Measurements from ENCODE around the gene ANKMY1.

Gene ANKMY1

GRCh38 chr2:240557808-240558207 lies at the start of gene ANKMY1:
Gene ANKMY1, minus strand, starts transcription at chr2:240557988. Its CDS starts 653 bp downstream, at chr2:240557335.
- peak within 1 kb of the TSS; percentile 11 for H3K4me3 ChIP-seq (ENCODE audit: low read depth, low read length)
- peaks cover 16% of the 10 kb centered on the region for H3K4me1 ChIP-seq
- no peak within 1 kb of the TSS for H3K9ac ChIP-seq
- no peak for TF ChIP-seq CTCF (IDR thresholded peaks at IDR 0.05)
- no peaks in the 10 kb centered on the region for H3K27me3 ChIP-seq (ENCODE audit: control insufficient read depth, insufficient read depth, low read length)
- no peaks in the 10 kb centered on the region for H3K9me3 ChIP-seq (ENCODE audit: control insufficient read depth, low read length)
- H3K36me3 ChIP-seq (ENCODE audit: control insufficient read depth, insufficient read depth, low read length) = no peaks in the 10 kb centered on the region
- H2AFZ ChIP-seq = peak within 1 kb of the TSS; percentile 39
- H3K4me2 ChIP-seq (ENCODE audit: low read length) = peak within 1 kb of the TSS; percentile 63
- H3K79me2 ChIP-seq = peaks cover 35% of the 10 kb centered on the region
- no peak within 1 kb of the TSS for H3K27ac ChIP-seq

GRCh38 chr2:240605867-240606743 lies 48.3 kb upstream of the ANKMY1 start:
- Histone ChIP-seq H3K9ac (no peak overlapping the region), H3K4me2 (ENCODE audit: low read length) (no peak overlapping the region), H3K4me3 (ENCODE audit: low read depth, low read length) (no peak overlapping the region), H3K27me3 (ENCODE audit: control insufficient read depth, insufficient read depth, low read length) (no peaks in the 10 kb centered on the region), H3K9me3 (ENCODE audit: control insufficient read depth, low read length) (no peaks in the 10 kb centered on the region), H3K27ac (no peak overlapping the region), H3K4me1 (peaks cover 9% of the 10 kb centered on the region), H3K36me3 (ENCODE audit: control insufficient read depth, insufficient read depth, low read length) (no peaks in the 10 kb centered on the region), H3K79me2 (no peaks in the 10 kb centered on the region), H2AFZ (no peak overlapping the region)
- no peak for TF ChIP-seq CTCF (IDR thresholded peaks at IDR 0.05)

- no peak for TF ChIP-seq CTCF (IDR thresholded peaks at IDR 0.05)
- no peaks in the 10 kb centered on the region for H3K9me3 ChIP-seq (ENCODE audit: control insufficient read depth, low read length)
- H3K9ac ChIP-seq = no peak overlapping the region
- no peaks in the 10 kb centered on the region for H3K79me2 ChIP-seq
- H3K27me3 ChIP-seq (ENCODE audit: control insufficient read depth, insufficient read depth, low read length) = no peaks in the 10 kb centered on the region
- H3K36me3 ChIP-seq (ENCODE audit: control insufficient read depth, insufficient read depth, low read length) = no peaks in the 10 kb centered on the region
- peaks cover 9% of the 10 kb centered on the region for H3K4me1 ChIP-seq
- H3K4me2 ChIP-seq (ENCODE audit: low read length) = no peak overlapping the region
- H3K4me3 ChIP-seq (ENCODE audit: low read depth, low read length) = no peak overlapping the region
- no peak overlapping the region for H3K27ac ChIP-seq
- H2AFZ ChIP-seq = peak overlapping the region; percentile 69
Observed at GRCh38 chr2:240604939-240605716, 47.3 kb upstream of the ANKMY1 start.

GRCh38 chr2:240604291-240604938 lies 46.6 kb upstream of the ANKMY1 start:
- Histone ChIP-seq H3K79me2 (no peaks in the 10 kb centered on the region), H3K9me3 (ENCODE audit: control insufficient read depth, low read length) (no peaks in the 10 kb centered on the region), H3K36me3 (ENCODE audit: control insufficient read depth, insufficient read depth, low read length) (no peaks in the 10 kb centered on the region), H3K27me3 (ENCODE audit: control insufficient read depth, insufficient read depth, low read length) (no peaks in the 10 kb centered on the region), H3K9ac (no peak overlapping the region), H3K4me3 (ENCODE audit: low read depth, low read length) (no peak overlapping the region), H3K27ac (no peak overlapping the region), H3K4me1 (peaks cover 9% of the 10 kb centered on the region), H2AFZ (peak overlapping the region; percentile 69), H3K4me2 (ENCODE audit: low read length) (peak overlapping the region; percentile 51)
- TF ChIP-seq CTCF (IDR thresholded peaks at IDR 0.05) = peak; percentile 91

Measured in parathyroid adenoma (tissue), 2 donors.